SK-N-SH (cell line): ENCODE measurements around the gene NME8. TPM values are rescaled to one million over a fixed set of nuclear protein-coding genes. Genes with fewer than 3 reads are reported as not detected.

Experiments used
- CTCF ChIA-PET: fragments of 300-600, 350-600 bp; formaldehyde crosslinking; extraction: SDS; loops from one replicate; lab custom pipeline; 2021; lab: Yijun Ruan, JAX
- POLR2A ChIA-PET: fragments of 350-600 bp; sonication (Branson Sonifier 250); formaldehyde crosslinking; extraction: SDS; loops from one replicate; lab custom pipeline; 2020; ENCODE audit warnings: antibody characterized with exemption, inconsistent platforms; lab: Yijun Ruan, JAX
- DNase-seq: peaks from one replicate; pipeline ENCODE4 v3.0.0; 2012
- H2AFZ ChIP-seq: fragments of 200-600 bp; sonication (generic); 2 replicates; pipeline ENCODE4 v1.8.1; 2016; ENCODE audit warnings: antibody characterized with exemption, mild to moderate bottlenecking, low read depth
- H3F3A ChIP-seq: fragments of 200-600 bp; sonication (generic); replicated peaks from 2 replicates; pipeline ENCODE3; 2016; ENCODE audit warnings: antibody characterized with exemption, mild to moderate bottlenecking; ENCODE audit not compliant: insufficient read depth
- H3K27ac ChIP-seq, 2 experiments: fragments of 200-500 bp in 1 of 2; fragments of 200-600 bp in 1 of 2; sonication (Bioruptor generic) in 1 of 2; sonication (generic), shearing (Covaris generic) in 1 of 2; 2 replicates each; pipeline versions ENCODE4 v1.5.1 to v1.6.1; 2014 to 2016; ENCODE audit warnings: low read depth in 2 of 2, inconsistent platforms in 1 of 2, low read length in 1 of 2, mild to moderate bottlenecking in 1 of 2, mixed read lengths in 1 of 2
- H3K27me3 ChIP-seq: fragments of 200-600 bp; sonication (generic), shearing (Covaris generic); 2 replicates; pipeline ENCODE4 v1.6.1; 2016; ENCODE audit warnings: mixed run types; ENCODE audit not compliant: insufficient read depth
- H3K36me3 ChIP-seq, 2 experiments: fragments of 200-500 bp in 1 of 2; fragments of 200-600 bp in 1 of 2; sonication (Bioruptor generic) in 1 of 2; sonication (generic) in 1 of 2; replicated peaks in 1 of 2; 2 replicates each; pipeline versions ENCODE3 to v1.5.1; 2014 to 2016; ENCODE audit warnings: low read length in 1 of 2, mild to moderate bottlenecking in 1 of 2; ENCODE audit not compliant: insufficient read depth in 2 of 2, control insufficient read depth in 1 of 2
- H3K4me1 ChIP-seq, 2 experiments: fragments of 200-500 bp in 1 of 2; fragments of 200-600 bp in 1 of 2; sonication (Bioruptor generic) in 1 of 2; sonication (generic), shearing (Covaris generic) in 1 of 2; 2 replicates each; pipeline versions ENCODE4 v1.5.1 to v1.6.1; 2014 to 2016; ENCODE audit warnings: low read depth in 1 of 2, low read length in 1 of 2, mixed run types in 1 of 2; ENCODE audit not compliant: insufficient read depth in 2 of 2, control insufficient read depth in 1 of 2
- H3K4me2 ChIP-seq: fragments of 200-600 bp; sonication (generic), shearing (Covaris generic); 2 replicates; pipeline ENCODE4 v1.6.1; 2017; ENCODE audit warnings: mixed run types
- H3K4me3 ChIP-seq, 2 experiments: fragments of 200-500 bp in 1 of 2; fragments of 200-600 bp in 1 of 2; sonication (Bioruptor generic) in 1 of 2; sonication (generic), shearing (Covaris generic) in 1 of 2; 2 replicates each; pipeline versions ENCODE4 v1.5.1 to v1.8.1; 2014 to 2016; ENCODE audit warnings: low read depth in 2 of 2, inconsistent platforms in 1 of 2, low read length in 1 of 2, mild to moderate bottlenecking in 1 of 2, mixed read lengths in 1 of 2, moderate library complexity in 1 of 2
- H3K79me2 ChIP-seq: fragments of 200-600 bp; sonication (generic); 2 replicates; pipeline ENCODE4 v1.8.1; 2017; ENCODE audit warnings: mild to moderate bottlenecking; ENCODE audit not compliant: insufficient read depth
- H3K9ac ChIP-seq: fragments of 200-600 bp; sonication (generic); 2 replicates; pipeline ENCODE4 v1.6.1; 2017; ENCODE audit warnings: mixed run types
- H3K9me2 ChIP-seq: fragments of 200-600 bp; sonication (generic); 2 replicates; pipeline ENCODE4 v1.6.1; 2017; ENCODE audit warnings: mixed run types
- H3K9me3 ChIP-seq: fragments of 200-600 bp; sonication (generic); 2 replicates; pipeline ENCODE4 v1.6.1; 2017; ENCODE audit warnings: mixed run types, mild to moderate bottlenecking, moderate library complexity
- H4K20me1 ChIP-seq: fragments of 200-600 bp; sonication (generic); 2 replicates; pipeline ENCODE4 v1.6.1; 2017; ENCODE audit warnings: mild to moderate bottlenecking, mixed run types; ENCODE audit not compliant: insufficient read depth
- ELF1 ChIP-seq: IDR thresholded peaks from 2 replicates; pipeline ENCODE4 v1.4.0; 2012
- EP300 ChIP-seq, 2 experiments: IDR thresholded peaks; 2 replicates each; pipeline versions ENCODE4 v1.4.0 to v1.6.1; 2012; ENCODE audit warnings: borderline replicate concordance in 1 of 2, low read depth in 1 of 2, low read length in 1 of 2
- FOSL2 ChIP-seq: IDR thresholded peaks from 2 replicates; pipeline ENCODE4 v1.4.0; 2012; ENCODE audit warnings: low read depth, mild to moderate bottlenecking, moderate library complexity, borderline replicate concordance
- FOXJ3 ChIP-seq: sonication (generic); formaldehyde crosslinking; IDR thresholded peaks from 2 replicates; pipeline ENCODE4 v1.5.1; 2020; ENCODE audit warnings: mild to moderate bottlenecking, missing genetic modification reagents
- FOXM1 ChIP-seq: IDR thresholded peaks from 2 replicates; pipeline ENCODE4 v1.4.0; 2012; ENCODE audit warnings: low read depth, mild to moderate bottlenecking
- JUND ChIP-seq: IDR thresholded peaks from 2 replicates; pipeline ENCODE4 v1.4.0; 2012
- MEF2A ChIP-seq: IDR thresholded peaks from 2 replicates; pipeline ENCODE4 v1.4.0; 2012; ENCODE audit warnings: low read depth, borderline replicate concordance
- NRF1 ChIP-seq: IDR thresholded peaks from 2 replicates; pipeline ENCODE4 v1.6.1; 2012; ENCODE audit warnings: low read depth, mild to moderate bottlenecking, low read length
- POLR2AphosphoS5 ChIP-seq: IDR thresholded peaks from 2 replicates; pipeline ENCODE4 v1.6.1; 2012; ENCODE audit warnings: low read depth, low read length
- TAF1 ChIP-seq: IDR thresholded peaks from 2 replicates; pipeline ENCODE4 v1.6.1; 2012; ENCODE audit warnings: low read depth, mild to moderate bottlenecking, low read length, moderate library complexity, borderline replicate concordance
- WGBS: methylation state at CpG from one replicate; pipeline ENCODE4 v1.1.6; 2017; ENCODE audit warnings: low lambda C conversion rate; 5-methylcytosine and 5-hydroxymethylcytosine counted together
- polyA plus RNA-seq, 3 experiments: library from polyadenylated mRNA; depleted of rRNA; stranded (reverse); fragments of >200 nt; gene quantifications; 2 replicates each; pipeline ENCODE4 v1.2.3, GENCODE V29; 2012
- TF ChIP-seq, protein P1 (sequence below): IDR thresholded peaks from 2 replicates; pipeline ENCODE4 v1.4.0; 2012; ENCODE audit warnings: low read depth
- TF ChIP-seq, protein P2 (sequence below): IDR thresholded peaks from 2 replicates; pipeline ENCODE4; 2012
- TF ChIP-seq, protein P3 (sequence below): fragments of 150-350 bp; IDR thresholded peaks from 2 replicates; pipeline ENCODE4 v1.6.1; 2017; ENCODE audit warnings: antibody characterized with exemption, low read length, low read depth, borderline replicate concordance
- TF ChIP-seq, protein P4 (sequence below): fragments of 150-350 bp; IDR thresholded peaks from 2 replicates; pipeline ENCODE4 v1.6.1; 2016; ENCODE audit warnings: mild to moderate bottlenecking, low read depth, low read length

NME8 gene
- polyA plus RNA-seq, 1 of the 3 experiments (the other 2 are of a cell fraction): not detected

DNA sequence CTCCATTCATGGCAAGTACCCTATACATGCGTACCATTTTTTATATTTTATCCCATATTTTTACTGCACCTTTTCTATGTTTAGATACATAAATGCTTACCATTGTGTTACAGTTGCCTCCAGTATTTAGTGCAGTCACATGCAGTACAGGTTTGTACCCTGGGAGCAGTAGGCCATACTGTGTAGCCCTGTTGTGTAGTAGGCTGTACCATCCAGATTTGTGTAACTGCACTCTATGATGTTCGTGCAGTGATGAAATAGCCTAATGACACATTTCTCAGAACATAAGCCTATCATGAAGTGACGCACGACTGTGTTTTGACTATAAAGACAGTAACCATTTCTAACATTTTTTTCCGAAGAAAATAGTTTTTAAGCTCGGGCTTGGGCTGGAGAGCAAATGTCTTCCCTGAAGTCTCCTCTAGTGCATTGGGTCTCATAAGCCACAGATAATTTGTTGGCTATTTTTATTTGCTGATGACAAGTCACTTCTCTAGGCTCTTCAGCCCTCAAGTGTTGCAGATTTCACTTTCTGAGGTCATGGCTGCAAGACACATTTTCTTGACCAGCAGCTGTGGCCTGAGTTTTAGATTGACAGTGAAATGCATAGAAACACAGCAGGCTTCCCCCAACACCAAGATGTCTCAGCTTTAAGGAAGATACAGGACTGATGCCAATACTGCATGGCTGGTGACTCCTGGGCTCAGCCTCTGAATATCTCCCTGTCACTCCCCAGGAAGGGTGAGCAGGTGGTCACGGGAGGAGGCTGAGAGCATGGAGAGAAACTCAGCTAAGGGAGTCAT lies 98.9 kb downstream of the NME8 start:
- CTCF ChIA-PET: interaction anchor here (0.8 to 1.9 kb wide), 4 partner anchors 9 to 45 kb away, joined by 4 to 5 read pairs (median 4); partner anchors contain the start of genes EPDR1 and SFRP4
- Histone ChIP-seq H4K20me1 (no peaks in the 10 kb centered on the region), H3K4me2 (no peak overlapping the region), H3K9me2 (no peaks in the 10 kb centered on the region), H3K4me3 (no peak overlapping the region), H3K36me3 (peaks cover 0 to 3% of the 10 kb centered on the region in 2 experiments), H3K4me1 (peaks cover 0 to 4% of the 10 kb centered on the region in 2 experiments; a peak in 1 of 4 replicates), H3F3A (no peaks in the 10 kb centered on the region), H3K9ac (no peak overlapping the region), H3K9me3 (no peaks in the 10 kb centered on the region), H2AFZ (no peak overlapping the region), H3K79me2 (no peaks in the 10 kb centered on the region), H3K27ac (no peak overlapping the region), H3K27me3 (no peaks in the 10 kb centered on the region)
- DNase-seq: no peak
- no peak for TF ChIP-seq EP300 (IDR thresholded peaks at IDR 0.05; ENCODE audit: borderline replicate concordance in 1 of 2, low read depth in 1 of 2, low read length in 1 of 2)
- TF ChIP-seq ELF1: no peak
- TF ChIP-seq FOXM1: no peak
- TF ChIP-seq TAF1: no peak
- TF ChIP-seq, protein P1, sequence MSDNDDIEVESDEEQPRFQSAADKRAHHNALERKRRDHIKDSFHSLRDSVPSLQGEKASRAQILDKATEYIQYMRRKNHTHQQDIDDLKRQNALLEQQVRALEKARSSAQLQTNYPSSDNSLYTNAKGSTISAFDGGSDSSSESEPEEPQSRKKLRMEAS: no peak
- 75% methylated on average over 7 of the region's 7 CpGs for WGBS
- POLR2A ChIA-PET: interaction anchor here (0.5 kb wide), 2 partner anchors 9 to 106 kb away, joined by 3 to 6 read pairs; no protein-coding TSS in a partner anchor

DNA sequence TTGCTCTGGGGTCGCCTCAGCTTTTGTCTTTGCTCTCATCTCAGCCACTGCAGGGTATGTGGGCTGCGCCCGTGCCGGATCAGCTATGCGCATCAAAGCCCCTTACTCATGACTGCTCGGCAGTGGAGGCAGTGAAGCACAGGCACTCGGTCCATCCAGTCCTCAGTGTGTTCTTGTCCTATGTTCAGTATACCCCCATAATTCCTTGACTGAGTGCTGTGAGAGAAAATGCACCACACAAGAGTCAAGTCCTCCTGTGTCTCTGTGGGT lies 99.5 kb downstream of the NME8 start:
- TF ChIP-seq NRF1 (no peak), JUND (no peak), MEF2A (no peak), FOXJ3 (CRISPR knock-in tag) (no peak), TAF1 (no peak), FOSL2 (no peak), POLR2AphosphoS5 (no peak)
- TF ChIP-seq, protein P2, sequence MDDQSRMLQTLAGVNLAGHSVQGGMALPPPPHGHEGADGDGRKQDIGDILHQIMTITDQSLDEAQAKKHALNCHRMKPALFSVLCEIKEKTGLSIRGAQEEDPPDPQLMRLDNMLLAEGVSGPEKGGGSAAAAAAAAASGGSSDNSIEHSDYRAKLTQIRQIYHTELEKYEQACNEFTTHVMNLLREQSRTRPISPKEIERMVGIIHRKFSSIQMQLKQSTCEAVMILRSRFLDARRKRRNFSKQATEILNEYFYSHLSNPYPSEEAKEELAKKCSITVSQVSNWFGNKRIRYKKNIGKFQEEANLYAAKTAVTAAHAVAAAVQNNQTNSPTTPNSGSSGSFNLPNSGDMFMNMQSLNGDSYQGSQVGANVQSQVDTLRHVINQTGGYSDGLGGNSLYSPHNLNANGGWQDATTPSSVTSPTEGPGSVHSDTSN: no peak
- TF ChIP-seq, protein P3, sequence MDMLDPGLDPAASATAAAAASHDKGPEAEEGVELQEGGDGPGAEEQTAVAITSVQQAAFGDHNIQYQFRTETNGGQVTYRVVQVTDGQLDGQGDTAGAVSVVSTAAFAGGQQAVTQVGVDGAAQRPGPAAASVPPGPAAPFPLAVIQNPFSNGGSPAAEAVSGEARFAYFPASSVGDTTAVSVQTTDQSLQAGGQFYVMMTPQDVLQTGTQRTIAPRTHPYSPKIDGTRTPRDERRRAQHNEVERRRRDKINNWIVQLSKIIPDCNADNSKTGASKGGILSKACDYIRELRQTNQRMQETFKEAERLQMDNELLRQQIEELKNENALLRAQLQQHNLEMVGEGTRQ: no peak
- TF ChIP-seq, protein P4, sequence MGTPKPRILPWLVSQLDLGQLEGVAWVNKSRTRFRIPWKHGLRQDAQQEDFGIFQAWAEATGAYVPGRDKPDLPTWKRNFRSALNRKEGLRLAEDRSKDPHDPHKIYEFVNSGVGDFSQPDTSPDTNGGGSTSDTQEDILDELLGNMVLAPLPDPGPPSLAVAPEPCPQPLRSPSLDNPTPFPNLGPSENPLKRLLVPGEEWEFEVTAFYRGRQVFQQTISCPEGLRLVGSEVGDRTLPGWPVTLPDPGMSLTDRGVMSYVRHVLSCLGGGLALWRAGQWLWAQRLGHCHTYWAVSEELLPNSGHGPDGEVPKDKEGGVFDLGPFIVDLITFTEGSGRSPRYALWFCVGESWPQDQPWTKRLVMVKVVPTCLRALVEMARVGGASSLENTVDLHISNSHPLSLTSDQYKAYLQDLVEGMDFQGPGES: no peak
- no peak overlapping the region for H2AFZ ChIP-seq
- peaks cover 0 to 3% of the 10 kb centered on the region in 2 experiments for H3K36me3 ChIP-seq
- H3K4me2 ChIP-seq: no peak overlapping the region
- H3K4me3 ChIP-seq: no peak overlapping the region
- CTCF ChIA-PET: interaction anchor here (0.8 to 1.9 kb wide), 4 partner anchors 10 to 45 kb away, joined by 4 to 5 read pairs (median 4); partner anchors contain the start of genes EPDR1 and SFRP4
- H3F3A ChIP-seq: no peaks in the 10 kb centered on the region
- H3K4me1 ChIP-seq: peaks cover 0 to 3% of the 10 kb centered on the region in 2 experiments; a peak in 1 of 4 replicates
- DNase-seq: no peak
- H3K9me3 ChIP-seq: no peaks in the 10 kb centered on the region
- no peaks in the 10 kb centered on the region for H4K20me1 ChIP-seq
- WGBS: 86% methylated on average over 6 of the region's 7 CpGs
- H3K27ac ChIP-seq: no peak overlapping the region
- H3K79me2 ChIP-seq: no peaks in the 10 kb centered on the region
- H3K9me2 ChIP-seq: no peaks in the 10 kb centered on the region
- no peak overlapping the region for H3K9ac ChIP-seq
- POLR2A ChIA-PET: interaction anchor here (0.5 kb wide), 1 partner anchor 105 kb away, joined by 3 read pairs; no protein-coding TSS in a partner anchor
- H3K27me3 ChIP-seq: no peaks in the 10 kb centered on the region

Other genes with a start within 250 kb of the NME8 start
- not detected in 2 replicates for gene GPR141, start 164.8 kb upstream of the NME8 start, polyA plus RNA-seq (2012; rRNA removed)
- 0.03 TPM in 1 of 2 replicates, not detected in the other for gene SFRP4, start 68.2 kb downstream of the NME8 start, polyA plus RNA-seq (2012; rRNA removed)
- 7.4 and 10.9 TPM in 2 replicates for gene EPDR1, start 72.0 kb downstream of the NME8 start, polyA plus RNA-seq (2012; rRNA removed)